Astrocyte (in vitro differentiated cells and primary cell): ENCODE data around the gene KPNA6. TPM values are rescaled to one million over a fixed set of nuclear protein-coding genes. Genes with fewer than 3 reads are reported as not detected.

ENCODE experiments used
- DNase-seq: peaks from one replicate; pipeline ENCODE4 v3.0.0-alpha.2; 2010; ENCODE audit warnings: low read depth
- FAIRE-seq: peaks from 2 replicates; lab custom pipeline; 2011; peaks lifted over from hg19 to GRCh38; lab: Jason Lieb, UNC
- H2AFZ ChIP-seq: 2 replicates; pipeline ENCODE4 v1.6.0; 2012; ENCODE audit warnings: low read depth, low read length, inconsistent platforms
- H3K27ac ChIP-seq: 2 replicates; pipeline ENCODE4 v1.5.1; 2011; ENCODE audit warnings: low read depth, low read length, inconsistent platforms
- H3K27me3 ChIP-seq: 2 replicates; pipeline ENCODE4 v1.6.0; 2011; ENCODE audit warnings: low read length, inconsistent platforms; ENCODE audit not compliant: insufficient read depth
- H3K36me3 ChIP-seq: 2 replicates; pipeline ENCODE4 v1.5.1; 2011; ENCODE audit warnings: low read length, inconsistent platforms; ENCODE audit not compliant: insufficient read depth
- H3K4me1 ChIP-seq: 2 replicates; pipeline ENCODE4 v1.5.1; 2011; ENCODE audit warnings: low read length, inconsistent platforms; ENCODE audit not compliant: insufficient read depth
- H3K4me2 ChIP-seq: 2 replicates; pipeline ENCODE4 v1.6.0; 2012; ENCODE audit warnings: low read length, inconsistent platforms
- H3K4me3 ChIP-seq: 2 replicates; pipeline ENCODE4 v1.5.1; 2011; ENCODE audit warnings: low read depth, mild to moderate bottlenecking, low read length, inconsistent platforms; ENCODE audit not compliant: insufficient read depth
- H3K79me2 ChIP-seq: 2 replicates; pipeline ENCODE4 v1.6.0; 2012; ENCODE audit warnings: mild to moderate bottlenecking, low read length, inconsistent platforms; ENCODE audit not compliant: insufficient read depth
- H3K9ac ChIP-seq: 2 replicates; pipeline ENCODE4 v1.6.0; 2012; ENCODE audit warnings: mild to moderate bottlenecking, low read length, inconsistent platforms
- H3K9me3 ChIP-seq: 2 replicates; pipeline ENCODE4 v1.5.1; 2012; ENCODE audit warnings: low read depth, mild to moderate bottlenecking, low read length, inconsistent platforms; ENCODE audit not compliant: insufficient read depth
- H4K20me1 ChIP-seq: 2 replicates; pipeline ENCODE4 v1.6.0; 2012; ENCODE audit warnings: low read length, inconsistent platforms; ENCODE audit not compliant: insufficient read depth
- H3K27ac Mint-ChIP-seq: one replicate; pipeline ENCODE4 v1.8.0; 2021; ENCODE audit warnings: mild to moderate bottlenecking, mixed read lengths; ENCODE audit not compliant: unreplicated experiment
- H3K27me3 Mint-ChIP-seq: one replicate; pipeline ENCODE4 v1.8.0; 2021; ENCODE audit warnings: low read depth, mixed read lengths; ENCODE audit not compliant: unreplicated experiment
- H3K36me3 Mint-ChIP-seq: one replicate; pipeline ENCODE4 v1.8.0; 2021; ENCODE audit warnings: low read depth, mixed read lengths; ENCODE audit not compliant: unreplicated experiment
- H3K4me1 Mint-ChIP-seq: one replicate; pipeline ENCODE4 v1.8.0; 2021; ENCODE audit warnings: low read depth, mixed read lengths; ENCODE audit not compliant: unreplicated experiment
- H3K4me3 Mint-ChIP-seq: one replicate; pipeline ENCODE4 v1.8.0; 2021; ENCODE audit warnings: mild to moderate bottlenecking, moderate library complexity, mixed read lengths; ENCODE audit not compliant: unreplicated experiment
- H3K9me3 Mint-ChIP-seq: one replicate; pipeline ENCODE4 v1.8.0; 2021; ENCODE audit warnings: mild to moderate bottlenecking, mixed read lengths; ENCODE audit not compliant: unreplicated experiment
- EZH2 ChIP-seq: IDR thresholded peaks from 2 replicates; pipeline ENCODE4 v1.6.1; 2012; ENCODE audit warnings: mild to moderate bottlenecking, low read length, inconsistent platforms; ENCODE audit not compliant: insufficient read depth
- total RNA-seq: library from RNA; stranded (reverse); gene quantifications from 2 replicates; pipeline ENCODE4 v1.2.1, GENCODE V29; 2021
- TF ChIP-seq, protein P1 (sequence below): IDR thresholded peaks from 2 replicates; pipeline ENCODE4 v1.5.1; 2011; ENCODE audit warnings: low read depth, mild to moderate bottlenecking, inconsistent platforms, low read length, moderate library complexity; ENCODE audit not compliant: insufficient read depth

KPNA6 gene
- total RNA-seq, 1 donor from 2014 or later: 122 TPM

DNA sequence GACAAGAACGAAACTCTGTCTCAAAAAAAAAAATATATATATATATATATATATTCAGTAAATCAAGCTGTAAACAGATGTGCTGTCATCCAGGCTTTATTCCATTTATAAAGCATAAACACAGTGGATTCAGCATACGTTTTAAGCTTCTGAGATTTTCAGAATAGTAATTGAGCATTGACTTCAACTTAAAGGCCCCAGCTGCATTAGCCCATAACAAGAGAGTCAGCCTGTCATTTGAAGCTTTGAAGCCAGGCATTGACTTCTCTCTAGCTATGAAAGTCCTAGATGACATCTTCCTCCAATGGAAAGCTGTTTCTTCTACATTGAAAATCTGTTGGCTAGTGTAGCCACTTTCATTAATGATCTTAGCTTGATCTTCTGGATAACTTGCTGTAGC is 6.6 kb downstream of the KPNA6 start:
- peaks cover 5% of the 10 kb centered on the region for H3K36me3 Mint-ChIP-seq
- peaks cover 88% of the 10 kb centered on the region for H4K20me1 ChIP-seq
- no peak for TF ChIP-seq EZH2

DNA sequence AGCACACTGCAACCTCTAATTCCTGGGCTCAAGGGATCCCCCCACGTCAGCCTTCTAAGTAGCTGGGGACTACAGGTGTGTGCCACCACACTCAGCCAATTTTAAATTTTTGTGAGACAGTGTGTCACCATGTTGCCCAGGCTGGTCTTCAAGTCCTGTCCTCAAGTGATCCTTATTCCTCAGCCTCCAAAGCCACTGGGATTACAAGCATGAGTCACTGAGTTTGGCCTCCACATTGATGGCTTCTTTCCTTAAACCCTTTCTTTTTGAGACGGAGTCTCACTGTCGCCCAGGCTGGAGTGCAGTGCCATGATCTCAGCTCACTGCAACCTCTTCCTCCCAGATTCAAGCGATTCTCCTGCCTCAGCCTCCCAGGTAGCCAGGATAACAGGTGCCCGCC is 7.6 kb downstream of the KPNA6 start:
- H2AFZ ChIP-seq: no peak overlapping the region
- no peaks in the 10 kb centered on the region for H3K27me3 ChIP-seq
- no peak overlapping the region for H3K4me2 ChIP-seq
- no peak overlapping the region for H3K9ac ChIP-seq
- Mint-ChIP-seq H3K36me3 (peaks cover 4% of the 10 kb centered on the region), H3K27ac (no peak overlapping the region), H3K27me3 (no peaks in the 10 kb centered on the region), H3K4me1 (peaks cover 11% of the 10 kb centered on the region), H3K4me3 (no peak overlapping the region), H3K9me3 (no peaks in the 10 kb centered on the region)
- DNase-seq (no peak), FAIRE-seq (no peak)
- peaks cover 83% of the 10 kb centered on the region for H4K20me1 ChIP-seq
- H3K4me3 ChIP-seq: no peak overlapping the region
- no peak for TF ChIP-seq EZH2
- TF ChIP-seq, protein P1, sequence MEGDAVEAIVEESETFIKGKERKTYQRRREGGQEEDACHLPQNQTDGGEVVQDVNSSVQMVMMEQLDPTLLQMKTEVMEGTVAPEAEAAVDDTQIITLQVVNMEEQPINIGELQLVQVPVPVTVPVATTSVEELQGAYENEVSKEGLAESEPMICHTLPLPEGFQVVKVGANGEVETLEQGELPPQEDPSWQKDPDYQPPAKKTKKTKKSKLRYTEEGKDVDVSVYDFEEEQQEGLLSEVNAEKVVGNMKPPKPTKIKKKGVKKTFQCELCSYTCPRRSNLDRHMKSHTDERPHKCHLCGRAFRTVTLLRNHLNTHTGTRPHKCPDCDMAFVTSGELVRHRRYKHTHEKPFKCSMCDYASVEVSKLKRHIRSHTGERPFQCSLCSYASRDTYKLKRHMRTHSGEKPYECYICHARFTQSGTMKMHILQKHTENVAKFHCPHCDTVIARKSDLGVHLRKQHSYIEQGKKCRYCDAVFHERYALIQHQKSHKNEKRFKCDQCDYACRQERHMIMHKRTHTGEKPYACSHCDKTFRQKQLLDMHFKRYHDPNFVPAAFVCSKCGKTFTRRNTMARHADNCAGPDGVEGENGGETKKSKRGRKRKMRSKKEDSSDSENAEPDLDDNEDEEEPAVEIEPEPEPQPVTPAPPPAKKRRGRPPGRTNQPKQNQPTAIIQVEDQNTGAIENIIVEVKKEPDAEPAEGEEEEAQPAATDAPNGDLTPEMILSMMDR: no peak
- no peaks in the 10 kb centered on the region for H3K9me3 ChIP-seq
- H3K79me2 ChIP-seq: peaks cover 93% of the 10 kb centered on the region
- H3K36me3 ChIP-seq: no peaks in the 10 kb centered on the region
- no peak overlapping the region for H3K27ac ChIP-seq
- peaks cover 6% of the 10 kb centered on the region for H3K4me1 ChIP-seq

More for the DNA sequence above, 6.6 kb downstream of the KPNA6 start:
- Histone ChIP-seq H3K4me2 (no peak overlapping the region), H3K9me3 (no peaks in the 10 kb centered on the region), H3K27me3 (no peaks in the 10 kb centered on the region), H3K27ac (no peak overlapping the region), H3K4me1 (peaks cover 6% of the 10 kb centered on the region), H3K36me3 (no peaks in the 10 kb centered on the region), H2AFZ (no peak overlapping the region), H3K79me2 (peaks cover 93% of the 10 kb centered on the region), H3K4me3 (no peak overlapping the region), H3K9ac (no peak overlapping the region)
- H3K27me3 Mint-ChIP-seq: no peaks in the 10 kb centered on the region
- peak overlapping the region; percentile 64 for H3K4me3 Mint-ChIP-seq
- H3K9me3 Mint-ChIP-seq: no peaks in the 10 kb centered on the region
- no peak for DNase-seq
- no peak overlapping the region for H3K27ac Mint-ChIP-seq
- no peak for FAIRE-seq
- peaks cover 14% of the 10 kb centered on the region for H3K4me1 Mint-ChIP-seq

DNA sequence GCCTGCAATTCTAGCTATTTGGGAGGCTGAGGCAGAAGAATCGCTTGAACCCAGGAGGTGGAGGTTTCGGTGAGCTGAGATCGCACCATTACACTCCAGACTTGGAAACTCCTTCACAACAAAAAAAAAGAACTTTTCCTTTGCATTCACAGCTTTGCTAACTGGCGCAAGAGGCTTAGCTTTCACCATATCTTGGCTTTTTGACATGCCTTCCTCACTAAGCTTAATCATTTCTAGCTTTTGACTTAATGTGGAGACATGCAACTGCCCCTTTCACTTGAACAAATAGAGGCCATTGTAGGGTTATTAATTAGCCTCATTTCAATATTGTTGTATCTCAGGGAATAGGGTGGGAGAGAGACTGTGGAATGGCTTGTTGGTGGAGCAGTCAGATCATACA is 8.7 kb downstream of the KPNA6 start:
- Histone ChIP-seq H4K20me1 (peaks cover 83% of the 10 kb centered on the region), H3K27ac (peak overlapping the region; percentile 8), H2AFZ (no peak overlapping the region), H3K27me3 (no peaks in the 10 kb centered on the region), H3K4me3 (no peak overlapping the region), H3K9ac (no peak overlapping the region), H3K4me1 (peaks cover 11% of the 10 kb centered on the region), H3K36me3 (no peaks in the 10 kb centered on the region), H3K79me2 (peaks cover 93% of the 10 kb centered on the region), H3K9me3 (no peaks in the 10 kb centered on the region), H3K4me2 (peak overlapping the region; percentile 48)
- no peaks in the 10 kb centered on the region for H3K27me3 Mint-ChIP-seq
- peaks cover 3% of the 10 kb centered on the region for H3K36me3 Mint-ChIP-seq
- no peak for FAIRE-seq
- peaks cover 17% of the 10 kb centered on the region for H3K4me1 Mint-ChIP-seq
- TF ChIP-seq EZH2: no peak
- TF ChIP-seq, protein P1: no peak
- no peak overlapping the region for H3K4me3 Mint-ChIP-seq
- no peaks in the 10 kb centered on the region for H3K9me3 Mint-ChIP-seq
- no peak for DNase-seq
- peak overlapping the region; percentile 53 for H3K27ac Mint-ChIP-seq
